SH-SY5Y (cell line): Measurements from ENCODE around the gene PLAC9.

ENCODE experiments used
- GATA2 ChIP-seq: IDR thresholded peaks from 2 replicates; pipeline ENCODE4 v1.6.1; 2011; ENCODE audit warnings: mild to moderate bottlenecking, low read depth, low read length
- GATA3 ChIP-seq: IDR thresholded peaks from 2 replicates; pipeline ENCODE4 v1.6.1; 2011; ENCODE audit warnings: low read depth, mild to moderate bottlenecking, low read length, moderate library complexity

DNA sequence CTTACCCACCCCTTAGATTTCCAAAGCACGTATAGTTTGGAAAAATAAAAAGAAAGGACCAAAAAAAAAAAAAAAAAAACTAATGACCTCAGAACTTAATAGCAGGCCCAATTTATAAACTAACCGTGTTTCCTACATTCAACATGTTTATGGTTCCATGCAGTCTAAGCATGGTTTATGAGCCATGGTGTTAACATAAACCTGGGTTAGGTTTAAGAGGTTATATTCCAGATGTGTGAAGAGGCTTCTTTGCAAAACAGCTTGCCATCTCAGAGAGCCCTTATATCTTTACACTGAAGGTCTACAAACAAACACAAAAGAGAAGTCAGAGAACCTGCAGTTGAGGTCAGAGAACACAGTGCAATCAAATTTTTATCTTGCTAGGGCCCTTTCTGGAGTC, 38.3 kb upstream of the PLAC9 start:
- TF ChIP-seq GATA2 (no peak), GATA3 (no peak)
